ENCODE data around the gene WSCD1.

WSCD1 gene

DNA sequence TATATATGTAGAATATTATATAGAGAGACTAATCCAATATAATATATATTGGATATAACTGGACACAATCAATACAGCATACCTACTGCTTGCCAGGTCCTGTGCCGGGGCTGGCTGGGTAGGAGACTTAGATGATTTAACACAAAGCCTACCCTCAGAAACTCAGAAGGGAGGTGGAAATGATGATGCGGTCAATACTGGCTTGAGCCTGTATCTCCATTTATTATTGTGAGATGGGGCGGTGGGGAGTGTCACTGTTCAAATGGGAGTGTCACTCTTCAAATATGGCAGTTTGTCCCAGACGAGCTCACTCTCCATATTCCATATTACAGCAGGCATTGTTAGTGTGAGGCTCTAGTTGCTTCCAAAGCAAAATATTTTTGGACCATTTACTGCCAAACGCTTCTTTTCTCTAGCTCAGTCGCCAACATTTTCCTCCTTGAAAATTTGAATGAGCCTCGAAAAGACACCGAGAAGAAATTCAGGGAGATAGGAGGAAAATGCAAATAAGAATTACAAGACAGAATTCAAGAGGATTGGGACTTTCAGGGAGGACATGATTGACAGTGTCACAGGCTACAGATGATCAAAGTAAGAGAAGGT, 70.7 kb downstream of the WSCD1 start:
- Histone ChIP-seq H3K27me3 (ENCODE audit: control insufficient read depth in 1 of 2, insufficient read depth in 2 of 2, low read length in 2 of 2) (no peaks in the 10 kb centered on the region), H3K9me3 (ENCODE audit: low read length) (no peaks in the 10 kb centered on the region), H3K27ac (ENCODE audit: low read depth, low read length) (no peak overlapping the region), H3K36me3 (ENCODE audit: insufficient read depth, low read length) (no peaks in the 10 kb centered on the region), H3K4me3 (ENCODE audit: low read depth in 1 of 2, low read length in 2 of 2) (no peak overlapping the region), H3K9ac (ENCODE audit: low read length) (no peak overlapping the region), H3K4me1 (ENCODE audit: insufficient read depth, low read length) (no peaks in the 10 kb centered on the region)

- Histone ChIP-seq H3K27me3 (ENCODE audit: control insufficient read depth in 1 of 2, insufficient read depth in 2 of 2, low read length in 2 of 2) (no peaks in the 10 kb centered on the region), H3K27ac (ENCODE audit: low read depth, low read length) (no peak overlapping the region), H3K36me3 (ENCODE audit: insufficient read depth, low read length) (no peaks in the 10 kb centered on the region), H3K4me1 (ENCODE audit: insufficient read depth, low read length) (no peaks in the 10 kb centered on the region), H3K9me3 (ENCODE audit: low read length) (no peaks in the 10 kb centered on the region), H3K4me3 (ENCODE audit: low read depth in 1 of 2, low read length in 2 of 2) (no peak overlapping the region), H3K9ac (ENCODE audit: low read length) (no peak overlapping the region)
Observed at GRCh38 chr17:6142701-6143100, 72.5 kb downstream of the WSCD1 start.

GRCh38 chr17:6145946-6146345, 75.8 kb downstream of the WSCD1 start:
- no peak overlapping the region for H3K27ac ChIP-seq (ENCODE audit: low read depth, low read length)
- H3K9me3 ChIP-seq (ENCODE audit: low read length), result no peaks in the 10 kb centered on the region
- no peaks in the 10 kb centered on the region for H3K36me3 ChIP-seq (ENCODE audit: insufficient read depth, low read length)
- H3K4me1 ChIP-seq (ENCODE audit: insufficient read depth, low read length), result no peaks in the 10 kb centered on the region
- H3K9ac ChIP-seq (ENCODE audit: low read length), result no peak overlapping the region
- H3K4me3 ChIP-seq (ENCODE audit: low read depth in 1 of 2, low read length in 2 of 2), result no peak overlapping the region
- H3K27me3 ChIP-seq (ENCODE audit: control insufficient read depth in 1 of 2, insufficient read depth in 2 of 2, low read length in 2 of 2), result no peaks in the 10 kb centered on the region

- no peak overlapping the region for H3K4me3 ChIP-seq (ENCODE audit: low read depth in 1 of 2, low read length in 2 of 2)
- no peak overlapping the region for H3K27ac ChIP-seq (ENCODE audit: low read depth, low read length)
- no peaks in the 10 kb centered on the region for H3K27me3 ChIP-seq (ENCODE audit: control insufficient read depth in 1 of 2, insufficient read depth in 2 of 2, low read length in 2 of 2)
- no peaks in the 10 kb centered on the region for H3K9me3 ChIP-seq (ENCODE audit: low read length)
- H3K4me1 ChIP-seq (ENCODE audit: insufficient read depth, low read length), result no peaks in the 10 kb centered on the region
- no peaks in the 10 kb centered on the region for H3K36me3 ChIP-seq (ENCODE audit: insufficient read depth, low read length)
- no peak overlapping the region for H3K9ac ChIP-seq (ENCODE audit: low read length)
Observed at GRCh38 chr17:6147042-6147441, 76.9 kb downstream of the WSCD1 start.

GRCh38 chr17:6153375-6153774, 83.2 kb downstream of the WSCD1 start:
- Histone ChIP-seq H3K9me3 (ENCODE audit: low read length) (no peaks in the 10 kb centered on the region), H3K9ac (ENCODE audit: low read length) (no peak overlapping the region), H3K4me3 (ENCODE audit: low read depth in 1 of 2, low read length in 2 of 2) (no peak overlapping the region), H3K36me3 (ENCODE audit: insufficient read depth, low read length) (no peaks in the 10 kb centered on the region), H3K27me3 (ENCODE audit: control insufficient read depth in 1 of 2, insufficient read depth in 2 of 2, low read length in 2 of 2) (no peaks in the 10 kb centered on the region), H3K4me1 (ENCODE audit: insufficient read depth, low read length) (no peaks in the 10 kb centered on the region), H3K27ac (ENCODE audit: low read depth, low read length) (no peak overlapping the region)

GRCh38 chr17:6157716-6158115, 87.5 kb downstream of the WSCD1 start:
- no peak overlapping the region for H3K9ac ChIP-seq (ENCODE audit: low read length)
- H3K4me1 ChIP-seq (ENCODE audit: insufficient read depth, low read length), result no peaks in the 10 kb centered on the region
- H3K36me3 ChIP-seq (ENCODE audit: insufficient read depth, low read length), result no peaks in the 10 kb centered on the region
- H3K27ac ChIP-seq (ENCODE audit: low read depth, low read length), result no peak overlapping the region
- no peak overlapping the region for H3K4me3 ChIP-seq (ENCODE audit: low read depth in 1 of 2, low read length in 2 of 2)
- H3K9me3 ChIP-seq (ENCODE audit: low read length), result no peaks in the 10 kb centered on the region
- no peaks in the 10 kb centered on the region for H3K27me3 ChIP-seq (ENCODE audit: control insufficient read depth in 1 of 2, insufficient read depth in 2 of 2, low read length in 2 of 2)

- Histone ChIP-seq H3K36me3 (ENCODE audit: insufficient read depth, low read length) (no peaks in the 10 kb centered on the region), H3K4me1 (ENCODE audit: insufficient read depth, low read length) (no peaks in the 10 kb centered on the region), H3K9me3 (ENCODE audit: low read length) (no peaks in the 10 kb centered on the region), H3K27ac (ENCODE audit: low read depth, low read length) (no peak overlapping the region), H3K27me3 (ENCODE audit: control insufficient read depth in 1 of 2, insufficient read depth in 2 of 2, low read length in 2 of 2) (no peaks in the 10 kb centered on the region), H3K4me3 (ENCODE audit: low read depth in 1 of 2, low read length in 2 of 2) (no peak overlapping the region), H3K9ac (ENCODE audit: low read length) (no peak overlapping the region)
Observed at GRCh38 chr17:6159541-6160231, 89.5 kb downstream of the WSCD1 start.

DNA sequence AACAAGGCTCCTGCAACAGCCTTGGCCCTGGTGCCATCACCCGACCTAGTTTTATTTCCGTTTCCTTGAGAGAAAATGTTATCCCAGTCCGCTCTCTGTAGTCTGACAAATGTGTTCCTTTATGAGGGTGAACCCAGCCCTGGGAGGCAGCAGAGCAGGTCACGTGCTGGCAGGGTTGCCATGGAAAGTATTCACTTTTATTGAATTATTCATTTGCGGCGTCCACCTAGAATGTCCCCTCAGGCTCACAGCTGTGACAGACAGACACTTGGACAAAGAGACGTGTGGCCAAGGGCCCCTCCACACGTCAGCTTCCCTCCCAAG, 90.0 kb downstream of the WSCD1 start:
- Histone ChIP-seq H3K27ac (ENCODE audit: low read depth, low read length) (no peak overlapping the region), H3K4me3 (ENCODE audit: low read depth in 1 of 2, low read length in 2 of 2) (no peak overlapping the region), H3K9me3 (ENCODE audit: low read length) (no peaks in the 10 kb centered on the region), H3K27me3 (ENCODE audit: control insufficient read depth in 1 of 2, insufficient read depth in 2 of 2, low read length in 2 of 2) (no peaks in the 10 kb centered on the region), H3K9ac (ENCODE audit: low read length) (no peak overlapping the region), H3K36me3 (ENCODE audit: insufficient read depth, low read length) (no peaks in the 10 kb centered on the region), H3K4me1 (ENCODE audit: insufficient read depth, low read length) (no peaks in the 10 kb centered on the region)

- H3K9me3 ChIP-seq (ENCODE audit: low read length), result no peaks in the 10 kb centered on the region
- H3K27me3 ChIP-seq (ENCODE audit: control insufficient read depth in 1 of 2, insufficient read depth in 2 of 2, low read length in 2 of 2), result no peaks in the 10 kb centered on the region
- H3K27ac ChIP-seq (ENCODE audit: low read depth, low read length), result no peak overlapping the region
- no peaks in the 10 kb centered on the region for H3K36me3 ChIP-seq (ENCODE audit: insufficient read depth, low read length)
- no peak overlapping the region for H3K4me3 ChIP-seq (ENCODE audit: low read depth in 1 of 2, low read length in 2 of 2)
- H3K9ac ChIP-seq (ENCODE audit: low read length), result no peak overlapping the region
- H3K4me1 ChIP-seq (ENCODE audit: insufficient read depth, low read length), result no peaks in the 10 kb centered on the region
Observed at GRCh38 chr17:6160911-6161855, 91.0 kb downstream of the WSCD1 start.

DNA sequence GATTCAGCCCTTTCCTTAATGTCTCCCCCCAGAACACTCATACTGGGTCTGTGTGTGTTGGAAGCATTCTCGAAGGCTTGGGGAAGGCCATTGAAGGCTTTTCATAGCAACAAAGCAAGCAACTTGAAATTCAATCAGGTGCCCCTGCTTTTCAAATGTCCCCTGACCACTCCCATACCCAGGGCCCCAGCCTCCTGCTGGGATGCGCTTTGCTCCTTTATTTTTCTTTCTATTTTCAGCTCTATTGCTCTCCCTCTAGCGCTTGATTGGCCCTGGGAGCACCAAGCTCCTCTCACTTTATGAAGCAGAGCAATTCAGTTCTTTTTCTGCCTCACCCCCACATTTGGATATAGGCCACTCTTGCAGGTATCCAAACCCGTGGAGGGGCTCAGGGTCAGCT, 92.0 kb downstream of the WSCD1 start:
- H3K27ac ChIP-seq (ENCODE audit: low read depth, low read length), result no peak overlapping the region
- no peaks in the 10 kb centered on the region for H3K36me3 ChIP-seq (ENCODE audit: insufficient read depth, low read length)
- no peaks in the 10 kb centered on the region for H3K9me3 ChIP-seq (ENCODE audit: low read length)
- H3K27me3 ChIP-seq (ENCODE audit: control insufficient read depth in 1 of 2, insufficient read depth in 2 of 2, low read length in 2 of 2), result no peaks in the 10 kb centered on the region
- H3K4me3 ChIP-seq (ENCODE audit: low read depth in 1 of 2, low read length in 2 of 2), result no peak overlapping the region
- no peak overlapping the region for H3K9ac ChIP-seq (ENCODE audit: low read length)
- H3K4me1 ChIP-seq (ENCODE audit: insufficient read depth, low read length), result no peaks in the 10 kb centered on the region

DNA sequence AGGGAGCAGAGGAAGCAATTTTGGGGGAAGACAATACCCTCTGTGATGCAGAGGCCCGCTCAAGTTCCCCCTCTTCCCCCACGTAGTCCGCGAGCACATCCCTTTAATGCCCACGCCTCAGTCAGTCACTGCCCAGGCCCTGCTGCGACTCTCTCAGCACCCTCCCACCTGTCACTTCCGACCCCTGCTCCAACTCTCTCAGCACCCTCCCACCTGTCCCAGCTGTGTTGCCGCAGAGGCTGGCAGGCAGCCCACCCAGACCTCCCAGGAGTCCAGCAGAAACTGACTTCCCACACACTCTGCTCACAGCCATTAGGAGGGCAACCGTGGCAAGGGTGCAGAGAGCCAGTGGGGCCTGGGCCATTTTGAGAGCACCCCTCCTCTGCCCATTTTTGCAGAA, 92.7 kb downstream of the WSCD1 start:
- no peak overlapping the region for H3K9ac ChIP-seq (ENCODE audit: low read length)
- no peaks in the 10 kb centered on the region for H3K9me3 ChIP-seq (ENCODE audit: low read length)
- no peaks in the 10 kb centered on the region for H3K27me3 ChIP-seq (ENCODE audit: control insufficient read depth in 1 of 2, insufficient read depth in 2 of 2, low read length in 2 of 2)
- H3K4me1 ChIP-seq (ENCODE audit: insufficient read depth, low read length), result no peaks in the 10 kb centered on the region
- no peak overlapping the region for H3K4me3 ChIP-seq (ENCODE audit: low read depth in 1 of 2, low read length in 2 of 2)
- H3K36me3 ChIP-seq (ENCODE audit: insufficient read depth, low read length), result no peaks in the 10 kb centered on the region
- H3K27ac ChIP-seq (ENCODE audit: low read depth, low read length), result no peak overlapping the region

Data from muscle layer of colon (tissue), 2 donors.